WTC11 (cell line): ENCODE measurements around the gene LYRM7. TPM values are rescaled to one million over a fixed set of nuclear protein-coding genes. Genes with fewer than 3 reads are reported as not detected.

Experiments
- ATAC-seq: fragments of 200-7000 bp; cut with Tn5 transposase; 2 replicates; pipeline ENCODE4 v1.10.0; 2021; ENCODE audit warnings: mild to moderate bottlenecking, moderate library complexity
- CTCF ChIA-PET: fragments of 300-600 bp; sonication (Branson Sonifier 250); formaldehyde crosslinking; loops from one replicate; lab custom pipeline; 2021; ENCODE audit warnings: antibody characterized with exemption; lab: Charles Lee
- POLR2A ChIA-PET: fragments of 350-600 bp; sonication (Branson Sonifier 250); formaldehyde crosslinking; loops from one replicate; lab custom pipeline; 2021; ENCODE audit warnings: antibody characterized with exemption; lab: Charles Lee
- DNase-seq: peaks from one replicate; pipeline ENCODE4 v3.0.0; 2021; ENCODE audit warnings: low spot score
- H3K27ac Mint-ChIP-seq: 2 replicates; pipeline ENCODE4 v1.8.0; 2021; ENCODE audit warnings: mixed read lengths
- H3K27me3 Mint-ChIP-seq: 2 replicates; pipeline ENCODE4 v1.8.0; 2021; ENCODE audit warnings: low read depth, mild to moderate bottlenecking, moderate library complexity, mixed read lengths
- H3K36me3 Mint-ChIP-seq: 2 replicates; pipeline ENCODE4 v1.8.0; 2021; ENCODE audit warnings: mixed read lengths
- H3K4me1 Mint-ChIP-seq: 2 replicates; pipeline ENCODE4 v1.8.0; 2022; ENCODE audit warnings: mixed read lengths
- H3K4me3 Mint-ChIP-seq: 2 replicates; pipeline ENCODE4 v1.8.0; 2021; ENCODE audit warnings: mild to moderate bottlenecking, moderate library complexity, mixed read lengths
- H3K9me3 Mint-ChIP-seq: 2 replicates; pipeline ENCODE4 v1.8.0; 2021; ENCODE audit warnings: mixed read lengths
- ATF6 ChIP-seq: sonication (generic); formaldehyde crosslinking; IDR thresholded peaks from 2 replicates; pipeline ENCODE4 v1.8.1; 2023; ENCODE audit warnings: mild to moderate bottlenecking, missing genetic modification reagents
- CREB1 ChIP-seq: sonication (generic); formaldehyde crosslinking; IDR thresholded peaks from 2 replicates; pipeline ENCODE4 v1.8.0; 2023; ENCODE audit warnings: mild to moderate bottlenecking, missing genetic modification reagents
- CREM ChIP-seq: sonication (generic); formaldehyde crosslinking; IDR thresholded peaks from 2 replicates; pipeline ENCODE4 v1.8.1; 2022; ENCODE audit warnings: mild to moderate bottlenecking, missing genetic modification reagents, moderate library complexity
- E2F5 ChIP-seq: sonication (generic); formaldehyde crosslinking; IDR thresholded peaks from 2 replicates; pipeline ENCODE4 v1.8.1; 2022; ENCODE audit warnings: mild to moderate bottlenecking, moderate library complexity, missing genetic modification reagents
- ESRRA ChIP-seq: sonication (generic); formaldehyde crosslinking; IDR thresholded peaks from 2 replicates; pipeline ENCODE4 v1.8.1; 2022; ENCODE audit warnings: mild to moderate bottlenecking, missing genetic modification reagents, borderline replicate concordance
- FOXP1 ChIP-seq: sonication (generic); formaldehyde crosslinking; IDR thresholded peaks from 2 replicates; pipeline ENCODE4 v1.8.0; 2022; ENCODE audit warnings: missing genetic modification reagents, mild to moderate bottlenecking, moderate library complexity, borderline replicate concordance
- GABPB1 ChIP-seq: sonication (generic); formaldehyde crosslinking; IDR thresholded peaks from 2 replicates; pipeline ENCODE4 v1.8.1; 2023; ENCODE audit warnings: mild to moderate bottlenecking, missing genetic modification reagents
- JUN ChIP-seq: sonication (generic); formaldehyde crosslinking; IDR thresholded peaks from 2 replicates; pipeline ENCODE4 v1.8.0; 2023; ENCODE audit warnings: mild to moderate bottlenecking, missing genetic modification reagents
- NR1H2 ChIP-seq: sonication (generic); formaldehyde crosslinking; IDR thresholded peaks from 2 replicates; pipeline ENCODE4 v1.9.0; 2021; ENCODE audit warnings: mild to moderate bottlenecking, moderate library complexity, missing genetic modification reagents
- PREB ChIP-seq: sonication (generic); formaldehyde crosslinking; IDR thresholded peaks from 2 replicates; pipeline ENCODE4 v1.8.1; 2022; ENCODE audit warnings: mild to moderate bottlenecking, missing genetic modification reagents, moderate library complexity, borderline replicate concordance
- SOX15 ChIP-seq: fragments of 250-450 bp; sonication (Bioruptor Pico); IDR thresholded peaks from 2 replicates; pipeline ENCODE4 v1.9.0; 2021; ENCODE audit warnings: mild to moderate bottlenecking
- ZNF121 ChIP-seq: sonication (generic); formaldehyde crosslinking; IDR thresholded peaks from 2 replicates; pipeline ENCODE4 v1.8.0; 2023; ENCODE audit warnings: missing genetic modification reagents
- ZNF232 ChIP-seq: sonication (generic); formaldehyde crosslinking; IDR thresholded peaks from 2 replicates; pipeline ENCODE4 v1.8.0; 2022; ENCODE audit warnings: mild to moderate bottlenecking, missing genetic modification reagents
- ZNF317 ChIP-seq: sonication (generic); formaldehyde crosslinking; IDR thresholded peaks from 2 replicates; pipeline ENCODE4 v1.8.1; 2023; ENCODE audit warnings: low read depth, mild to moderate bottlenecking, moderate library complexity, missing genetic modification reagents, borderline replicate concordance
- ZNF425 ChIP-seq: fragments of 250-450 bp; sonication (Bioruptor Pico); conservative IDR thresholded peaks from 2 replicates; pipeline ENCODE4 v1.9.0; 2021; ENCODE audit warnings: mild to moderate bottlenecking
- ZNF512 ChIP-seq: sonication (generic); formaldehyde crosslinking; IDR thresholded peaks from 2 replicates; pipeline ENCODE4 v1.8.1; 2022; ENCODE audit warnings: missing genetic modification reagents, borderline replicate concordance
- total RNA-seq: library from RNA; stranded (reverse); gene quantifications from 3 replicates; pipeline ENCODE4 v1.2.3, GENCODE V29; 2021
- TF ChIP-seq, protein P1 (sequence below): sonication (generic); formaldehyde crosslinking; IDR thresholded peaks from 2 replicates; pipeline ENCODE4 v1.8.0; 2022; ENCODE audit warnings: mild to moderate bottlenecking, missing genetic modification reagents
- TF ChIP-seq, protein P2 (sequence below): sonication (generic); formaldehyde crosslinking; IDR thresholded peaks from 2 replicates; pipeline ENCODE4 v1.8.1; 2023; ENCODE audit warnings: mild to moderate bottlenecking, missing genetic modification reagents, moderate library complexity

LYRM7 gene
- total RNA-seq, 1 experiment from 2014 or later: 11.2 TPM

GRCh38 chr5:131245948-131246347 is 75.2 kb downstream of the LYRM7 start (continued):
- no peak for TF ChIP-seq ATF6 (CRISPR knock-in tag)
- no peak for TF ChIP-seq ZNF512 (CRISPR knock-in tag)
- TF ChIP-seq ESRRA (CRISPR knock-in tag): no peak
- TF ChIP-seq ZNF425 (CRISPR knock-in tag): no peak
- TF ChIP-seq CREB1 (CRISPR knock-in tag): no peak

DNA sequence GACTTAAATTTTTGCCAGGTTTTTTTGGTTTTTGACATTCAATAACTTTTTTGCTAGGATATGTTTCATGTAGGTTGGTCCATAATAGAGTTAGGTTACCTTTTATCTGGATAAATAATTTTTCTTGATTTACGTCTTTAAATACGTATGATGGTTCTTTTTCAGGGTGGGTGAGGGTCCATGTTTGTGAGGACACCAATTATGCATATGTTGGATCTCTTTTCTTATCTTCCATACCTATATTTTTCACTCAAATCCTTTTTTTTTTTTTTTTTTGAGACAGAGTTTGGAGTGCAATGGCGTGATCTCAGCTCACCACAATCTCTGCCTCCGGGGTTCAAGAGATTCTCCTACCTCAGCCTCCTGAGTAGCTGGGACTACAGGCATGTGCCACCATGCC is 75.8 kb downstream of the LYRM7 start:
- no peak overlapping the region for H3K4me3 Mint-ChIP-seq
- H3K27me3 Mint-ChIP-seq: no peaks in the 10 kb centered on the region
- POLR2A ChIA-PET: interaction anchor here (0.6 kb wide), 1 partner anchor 79 kb away, joined by 6 read pairs; no protein-coding TSS in a partner anchor
- CTCF ChIA-PET: no interaction called here
- DNase-seq (no peak), ATAC-seq (no peak)
- no peak overlapping the region for H3K27ac Mint-ChIP-seq
- H3K4me1 Mint-ChIP-seq: no peaks in the 10 kb centered on the region
- TF ChIP-seq ZNF121 (no peak), NR1H2 (CRISPR knock-in tag) (no peak), GABPB1 (CRISPR knock-in tag) (no peak), CREM (CRISPR knock-in tag) (no peak), ZNF232 (no peak), ZNF317 (CRISPR knock-in tag) (no peak), SOX15 (CRISPR knock-in tag) (no peak), FOXP1 (CRISPR knock-in tag) (no peak), JUN (CRISPR knock-in tag) (no peak), E2F5 (CRISPR knock-in tag) (no peak), PREB (CRISPR knock-in tag) (no peak)
- TF ChIP-seq, protein P1, sequence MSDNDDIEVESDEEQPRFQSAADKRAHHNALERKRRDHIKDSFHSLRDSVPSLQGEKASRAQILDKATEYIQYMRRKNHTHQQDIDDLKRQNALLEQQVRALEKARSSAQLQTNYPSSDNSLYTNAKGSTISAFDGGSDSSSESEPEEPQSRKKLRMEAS (CRISPR knock-in tag): no peak
- TF ChIP-seq, protein P2, sequence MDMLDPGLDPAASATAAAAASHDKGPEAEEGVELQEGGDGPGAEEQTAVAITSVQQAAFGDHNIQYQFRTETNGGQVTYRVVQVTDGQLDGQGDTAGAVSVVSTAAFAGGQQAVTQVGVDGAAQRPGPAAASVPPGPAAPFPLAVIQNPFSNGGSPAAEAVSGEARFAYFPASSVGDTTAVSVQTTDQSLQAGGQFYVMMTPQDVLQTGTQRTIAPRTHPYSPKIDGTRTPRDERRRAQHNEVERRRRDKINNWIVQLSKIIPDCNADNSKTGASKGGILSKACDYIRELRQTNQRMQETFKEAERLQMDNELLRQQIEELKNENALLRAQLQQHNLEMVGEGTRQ: no peak
- peaks cover 13% of the 10 kb centered on the region; the same call in 1 of the 2 replicates for H3K9me3 Mint-ChIP-seq
- H3K36me3 Mint-ChIP-seq: peaks cover 3% of the 10 kb centered on the region; the same call in 1 of the 2 replicates
